IMR-90 (cell line): Measurements from ENCODE around the gene MORC1. TPM values are rescaled to one million over a fixed set of nuclear protein-coding genes. Genes with fewer than 3 reads are reported as not detected.

Experiments used
- ATAC-seq: fragments of 200-7000 bp; cut with Tn5 transposase; 2 replicates; pipeline ENCODE4 v1.9.1; 2020; ENCODE audit warnings: low read depth, mild to moderate bottlenecking, moderate library complexity
- BruUV-seq: library from RNA; stranded (reverse); fragments of 400-500 nt; replicated peaks from 2 replicates; lab custom pipeline; 2021; lab: Mats Ljungman, UMichigan
- CTCF ChIA-PET: fragments of 300-600 bp; formaldehyde crosslinking; extraction: SDS; loops from one replicate; lab custom pipeline; 2021; ENCODE audit warnings: antibody characterized with exemption; lab: Yijun Ruan, JAX
- POLR2A ChIA-PET: fragments of 300-600 bp; sonication (Branson Sonifier 250); formaldehyde crosslinking; loops from one replicate; lab custom pipeline; 2022; ENCODE audit warnings: antibody characterized with exemption; ENCODE audit not compliant: unreplicated experiment; lab: Charles Lee
- DNase-seq: peaks from one replicate; pipeline ENCODE4 v3.0.0; 2013
- H2AFZ ChIP-seq: replicated peaks from 2 replicates; pipeline ENCODE3; 2013; ENCODE audit warnings: low read length, mild to moderate bottlenecking; ENCODE audit not compliant: poor library complexity
- H2AK5ac ChIP-seq: 2 replicates; pipeline ENCODE4 v1.6.1; 2013; ENCODE audit warnings: low read depth, low read length, inconsistent platforms
- H2AK9ac ChIP-seq: replicated peaks from 2 replicates; pipeline ENCODE3; 2013; ENCODE audit warnings: mild to moderate bottlenecking, low read depth, low read length, moderate library complexity; ENCODE audit not compliant: poor library complexity
- H2BK120ac ChIP-seq: 2 replicates; pipeline ENCODE4 v1.6.1; 2013; ENCODE audit warnings: low read depth, low read length, inconsistent platforms
- H2BK15ac ChIP-seq: 3 replicates; pipeline ENCODE4 v1.6.1; 2013; ENCODE audit warnings: low read depth, low read length, inconsistent platforms
- H2BK20ac ChIP-seq: 2 replicates; pipeline ENCODE4 v1.6.1; 2013; ENCODE audit warnings: low read depth, mild to moderate bottlenecking, inconsistent platforms, low read length, moderate library complexity
- H2BK5ac ChIP-seq: 2 replicates; pipeline ENCODE4 v1.6.1; 2013; ENCODE audit warnings: mild to moderate bottlenecking, low read depth, low read length, inconsistent platforms; ENCODE audit not compliant: poor library complexity, severe bottlenecking
- H3K14ac ChIP-seq: replicated peaks from 2 replicates; pipeline ENCODE4 v1.6.1; 2013; ENCODE audit warnings: low read depth, low read length, inconsistent platforms
- H3K18ac ChIP-seq: 2 replicates; pipeline ENCODE4 v1.6.1; 2013; ENCODE audit warnings: low read depth, low read length, control low read depth
- H3K23ac ChIP-seq: 2 replicates; pipeline ENCODE4 v1.6.1; 2013; ENCODE audit warnings: low read depth, low read length, inconsistent platforms
- H3K27ac ChIP-seq: 2 replicates; pipeline ENCODE4 v1.5.1; 2013; ENCODE audit warnings: mild to moderate bottlenecking, control low read depth, low read length; ENCODE audit not compliant: insufficient read depth
- H3K27me3 ChIP-seq: 2 replicates; pipeline ENCODE4 v1.6.1; 2013; ENCODE audit warnings: low read length; ENCODE audit not compliant: control insufficient read depth, insufficient read depth
- H3K36me3 ChIP-seq: 2 replicates; pipeline ENCODE4 v1.6.1; 2013; ENCODE audit warnings: low read length, mixed read lengths; ENCODE audit not compliant: control insufficient read depth, insufficient read depth
- H3K4ac ChIP-seq: 2 replicates; pipeline ENCODE4 v1.6.1; 2013; ENCODE audit warnings: low read depth, low read length, inconsistent platforms
- H3K4me1 ChIP-seq: 2 replicates; pipeline ENCODE4 v1.6.1; 2013; ENCODE audit warnings: low read length, mixed read lengths; ENCODE audit not compliant: control insufficient read depth, insufficient read depth
- H3K4me2 ChIP-seq: 2 replicates; pipeline ENCODE4 v1.6.1; 2013; ENCODE audit warnings: low read depth, mild to moderate bottlenecking, control low read depth, low read length, moderate library complexity
- H3K4me3 ChIP-seq: 2 replicates; pipeline ENCODE4 v1.5.1; 2013; ENCODE audit warnings: low read depth, mild to moderate bottlenecking, control low read depth, low read length, moderate library complexity; ENCODE audit not compliant: insufficient read depth
- H3K56ac ChIP-seq: 2 replicates; pipeline ENCODE4 v1.6.1; 2013; ENCODE audit warnings: low read length, inconsistent platforms; ENCODE audit not compliant: insufficient read depth; ENCODE audit errors: extremely low read depth
- H3K79me1 ChIP-seq, 2 experiments: 2 replicates each; pipeline ENCODE4 v1.6.1; 2013; ENCODE audit warnings: low read length in 2 of 2, inconsistent platforms in 1 of 2, low read depth in 1 of 2
- H3K9ac ChIP-seq: 2 replicates; pipeline ENCODE4 v1.6.1; 2013; ENCODE audit warnings: low read depth, low read length, control low read depth
- H3K9me1 ChIP-seq: 2 replicates; pipeline ENCODE4 v1.6.1; 2013; ENCODE audit warnings: low read length, inconsistent platforms; ENCODE audit not compliant: insufficient read depth
- H3K9me3 ChIP-seq: 2 replicates; pipeline ENCODE4 v1.6.1; 2013; ENCODE audit warnings: low read length; ENCODE audit not compliant: control insufficient read depth, insufficient read depth
- H4K20me1 ChIP-seq: 2 replicates; pipeline ENCODE4 v1.6.1; 2013; ENCODE audit warnings: low read length, inconsistent platforms; ENCODE audit not compliant: insufficient read depth
- H4K5ac ChIP-seq: 2 replicates; pipeline ENCODE4 v1.6.1; 2013; ENCODE audit warnings: mild to moderate bottlenecking, low read depth, low read length, control low read depth
- H4K8ac ChIP-seq, 2 experiments: 2 replicates each; pipeline ENCODE4 v1.6.1; 2013; ENCODE audit warnings: low read depth in 2 of 2, low read length in 2 of 2, control low read depth in 1 of 2, inconsistent platforms in 1 of 2
- H4K91ac ChIP-seq: 2 replicates; pipeline ENCODE4 v1.6.1; 2013; ENCODE audit warnings: low read depth, low read length, inconsistent platforms; ENCODE audit not compliant: insufficient read depth
- BHLHE40 ChIP-seq: fragments of 150-350 bp; IDR thresholded peaks from 2 replicates; pipeline ENCODE4 v1.6.1; 2016; ENCODE audit warnings: mild to moderate bottlenecking, low read depth, low read length
- CEBPB ChIP-seq: IDR thresholded peaks from 2 replicates; pipeline ENCODE4 v1.6.1; 2012; ENCODE audit warnings: low read depth, low read length, improper control_type of control experiment
- CHD1 ChIP-seq: IDR thresholded peaks from 2 replicates; pipeline ENCODE4 v1.6.1; 2012; ENCODE audit warnings: low read depth, low read length, improper control_type of control experiment
- FOS ChIP-seq: fragments of 150-350 bp; IDR thresholded peaks from 2 replicates; pipeline ENCODE4 v1.6.1; 2016; ENCODE audit warnings: low read depth, low read length
- MAFK ChIP-seq: IDR thresholded peaks from 2 replicates; pipeline ENCODE4 v1.6.1; 2012; ENCODE audit warnings: low read depth, low read length, improper control_type of control experiment
- MAZ ChIP-seq: IDR thresholded peaks from 2 replicates; pipeline ENCODE4 v1.6.1; 2012; ENCODE audit warnings: low read depth, mild to moderate bottlenecking, low read length, improper control_type of control experiment, moderate library complexity, borderline replicate concordance
- NFE2L2 ChIP-seq: fragments of 150-350 bp; IDR thresholded peaks from 2 replicates; pipeline ENCODE4 v1.6.1; 2016; ENCODE audit warnings: low read depth, mild to moderate bottlenecking, low read length
- POLR2A ChIP-seq: IDR thresholded peaks from 2 replicates; pipeline ENCODE4 v1.6.1; 2012; ENCODE audit warnings: mild to moderate bottlenecking, low read depth, low read length
- RAD21 ChIP-seq: IDR thresholded peaks from 2 replicates; pipeline ENCODE4 v1.6.1; 2012; ENCODE audit warnings: low read length, improper control_type of control experiment
- RFX5 ChIP-seq: IDR thresholded peaks from 2 replicates; pipeline ENCODE4 v1.8.0; 2012; ENCODE audit warnings: low read depth, mild to moderate bottlenecking, low read length, moderate library complexity
- SMC3 ChIP-seq: fragments of 150-350 bp; IDR thresholded peaks from 2 replicates; pipeline ENCODE4 v1.6.1; 2016; ENCODE audit warnings: low read depth, mild to moderate bottlenecking, antibody characterized with exemption, low read length, moderate library complexity
- WGBS, 2 experiments: methylation state at CpG; one replicate each; pipeline versions ENCODE4 v1.1.5 to v1.1.7; 2013; ENCODE audit warnings: missing lambda C conversion rate in 2 of 2; ENCODE audit not compliant: insufficient read length in 1 of 2; ENCODE audit errors: extremely low coverage in 2 of 2; 5-methylcytosine and 5-hydroxymethylcytosine counted together
- dilution Hi-C: fragments of 300-500 bp; cut with HindIII; formaldehyde crosslinking; loops from one replicate; pipeline ENCODE4 v1.14.3; 2018; ENCODE audit warnings: low sequenced_read_pairs; ENCODE audit not compliant: unreplicated experiment
- in situ Hi-C: fragments of 300-500 bp; cut with MboI; formaldehyde crosslinking; loops from 3 replicates; pipeline ENCODE4 v1.14.3; 2019; ENCODE audit warnings: low sequenced_read_pairs, inconsistent platforms, mixed read lengths
- intact Hi-C: fragments of 100-400 bp; cut with micrococcal nuclease; formaldehyde crosslinking; loops from 2 replicates; pipeline ENCODE4 v1.10.0; 2022
- polyA plus RNA-seq, 3 experiments: library from polyadenylated mRNA; depleted of rRNA; stranded (reverse); fragments of >200 nt; gene quantifications; 2 replicates each; pipeline ENCODE4 v1.2.3, GENCODE V29; 2012; ENCODE audit warnings: low replicate concordance in 1 of 3
- total RNA-seq: library from RNA; depleted of rRNA; stranded (reverse); fragments of >200 nt; gene quantifications from 2 replicates; pipeline ENCODE4 v1.2.3, GENCODE V29; 2012
- TF ChIP-seq, protein P1 (sequence below): fragments of 150-350 bp; IDR thresholded peaks from 2 replicates; pipeline ENCODE4 v1.6.1; 2016; ENCODE audit warnings: low read depth, mild to moderate bottlenecking, low read length, moderate library complexity, borderline replicate concordance
- TF ChIP-seq, protein P2 (sequence below): conservative IDR thresholded peaks from 2 replicates; pipeline ENCODE4 v1.5.1; 2012; ENCODE audit warnings: mild to moderate bottlenecking, low read depth, low read length, improper control_type of control experiment
- TF ChIP-seq, protein P3 (sequence below): fragments of 150-350 bp; IDR thresholded peaks from 2 replicates; pipeline ENCODE4 v1.6.1; 2017; ENCODE audit warnings: mild to moderate bottlenecking, antibody characterized with exemption, low read length, low read depth

MORC1 gene
- total and polyA plus RNA-seq, 2 of the 4 experiments (the other 2 are of a cell fraction) = not detected

DNA sequence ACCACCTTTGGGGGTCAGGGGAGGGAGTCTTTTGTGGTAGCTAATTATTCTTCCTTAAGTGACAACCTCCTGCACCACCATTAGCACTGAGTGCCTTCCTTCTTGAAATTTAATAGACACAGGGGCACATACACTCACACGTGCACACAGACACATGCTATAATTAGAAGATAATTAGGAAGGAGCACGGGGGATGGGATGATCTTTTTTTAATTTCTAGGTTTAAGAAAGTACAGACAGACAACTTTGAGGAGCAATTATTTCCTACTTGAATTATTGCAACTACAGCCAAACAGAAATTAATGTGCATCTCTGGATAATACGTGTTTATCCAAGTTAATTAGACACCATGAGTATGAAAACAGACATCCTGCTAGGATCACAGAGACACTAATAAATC lies 119.5 kb downstream of the MORC1 start:
- no peaks in the 10 kb centered on the region for H3K9me1 ChIP-seq
- H3K9ac ChIP-seq = no peak overlapping the region
- no peaks in the 10 kb centered on the region for H3K4me1 ChIP-seq
- no peak overlapping the region for H3K23ac ChIP-seq
- no peak overlapping the region for H4K5ac ChIP-seq
- no peak overlapping the region for H3K14ac ChIP-seq
- H3K27ac ChIP-seq = no peak overlapping the region
- ChIA-PET POLR2A (no interaction called here), CTCF (no interaction called here)
- no peak overlapping the region for H4K91ac ChIP-seq
- no peaks in the 10 kb centered on the region for H3K9me3 ChIP-seq
- intact Hi-C loops (no loop called here), in situ Hi-C loops (no loop called here), dilution Hi-C loops (no loop called here)
- no peak overlapping the region for H3K56ac ChIP-seq
- no peaks in the 10 kb centered on the region for H3K79me1 ChIP-seq
- ATAC-seq (no peak), DNase-seq (no peak)
- no peaks in the 10 kb centered on the region for H3K36me3 ChIP-seq
- H2AK5ac ChIP-seq = no peak overlapping the region
- no peak overlapping the region for H3K4ac ChIP-seq
- no peak overlapping the region for H3K18ac ChIP-seq
- no peak overlapping the region for H2BK5ac ChIP-seq
- H3K27me3 ChIP-seq = no peaks in the 10 kb centered on the region
- no peak for TF ChIP-seq BHLHE40
- no peak for TF ChIP-seq FOS
- TF ChIP-seq, protein P1, sequence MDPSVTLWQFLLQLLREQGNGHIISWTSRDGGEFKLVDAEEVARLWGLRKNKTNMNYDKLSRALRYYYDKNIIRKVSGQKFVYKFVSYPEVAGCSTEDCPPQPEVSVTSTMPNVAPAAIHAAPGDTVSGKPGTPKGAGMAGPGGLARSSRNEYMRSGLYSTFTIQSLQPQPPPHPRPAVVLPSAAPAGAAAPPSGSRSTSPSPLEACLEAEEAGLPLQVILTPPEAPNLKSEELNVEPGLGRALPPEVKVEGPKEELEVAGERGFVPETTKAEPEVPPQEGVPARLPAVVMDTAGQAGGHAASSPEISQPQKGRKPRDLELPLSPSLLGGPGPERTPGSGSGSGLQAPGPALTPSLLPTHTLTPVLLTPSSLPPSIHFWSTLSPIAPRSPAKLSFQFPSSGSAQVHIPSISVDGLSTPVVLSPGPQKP = no peak
- TF ChIP-seq POLR2A = no peak
- TF ChIP-seq RAD21 = no peak
- TF ChIP-seq RFX5 = no peak
- no peak for TF ChIP-seq NFE2L2
- no peak for TF ChIP-seq MAFK
- no peak for TF ChIP-seq MAZ
- TF ChIP-seq, protein P2, sequence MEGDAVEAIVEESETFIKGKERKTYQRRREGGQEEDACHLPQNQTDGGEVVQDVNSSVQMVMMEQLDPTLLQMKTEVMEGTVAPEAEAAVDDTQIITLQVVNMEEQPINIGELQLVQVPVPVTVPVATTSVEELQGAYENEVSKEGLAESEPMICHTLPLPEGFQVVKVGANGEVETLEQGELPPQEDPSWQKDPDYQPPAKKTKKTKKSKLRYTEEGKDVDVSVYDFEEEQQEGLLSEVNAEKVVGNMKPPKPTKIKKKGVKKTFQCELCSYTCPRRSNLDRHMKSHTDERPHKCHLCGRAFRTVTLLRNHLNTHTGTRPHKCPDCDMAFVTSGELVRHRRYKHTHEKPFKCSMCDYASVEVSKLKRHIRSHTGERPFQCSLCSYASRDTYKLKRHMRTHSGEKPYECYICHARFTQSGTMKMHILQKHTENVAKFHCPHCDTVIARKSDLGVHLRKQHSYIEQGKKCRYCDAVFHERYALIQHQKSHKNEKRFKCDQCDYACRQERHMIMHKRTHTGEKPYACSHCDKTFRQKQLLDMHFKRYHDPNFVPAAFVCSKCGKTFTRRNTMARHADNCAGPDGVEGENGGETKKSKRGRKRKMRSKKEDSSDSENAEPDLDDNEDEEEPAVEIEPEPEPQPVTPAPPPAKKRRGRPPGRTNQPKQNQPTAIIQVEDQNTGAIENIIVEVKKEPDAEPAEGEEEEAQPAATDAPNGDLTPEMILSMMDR = no peak
- TF ChIP-seq SMC3 = no peak
- TF ChIP-seq CHD1 = no peak
- TF ChIP-seq, protein P3, sequence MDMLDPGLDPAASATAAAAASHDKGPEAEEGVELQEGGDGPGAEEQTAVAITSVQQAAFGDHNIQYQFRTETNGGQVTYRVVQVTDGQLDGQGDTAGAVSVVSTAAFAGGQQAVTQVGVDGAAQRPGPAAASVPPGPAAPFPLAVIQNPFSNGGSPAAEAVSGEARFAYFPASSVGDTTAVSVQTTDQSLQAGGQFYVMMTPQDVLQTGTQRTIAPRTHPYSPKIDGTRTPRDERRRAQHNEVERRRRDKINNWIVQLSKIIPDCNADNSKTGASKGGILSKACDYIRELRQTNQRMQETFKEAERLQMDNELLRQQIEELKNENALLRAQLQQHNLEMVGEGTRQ = no peak
- TF ChIP-seq CEBPB = no peak
- H3K4me2 ChIP-seq = no peak overlapping the region
- H3K4me3 ChIP-seq = no peak overlapping the region
- BruUV-seq = no TSS peak
- H2BK15ac ChIP-seq = no peak overlapping the region
- no peak overlapping the region for H4K8ac ChIP-seq
- no peaks in the 10 kb centered on the region for H4K20me1 ChIP-seq
- H2BK20ac ChIP-seq = no peak overlapping the region
- no CpG with 5 or more reads among the region's 3 CpGs for WGBS, 2 experiments
- no peak overlapping the region for H2AFZ ChIP-seq
- no peak overlapping the region for H2BK120ac ChIP-seq
- H2AK9ac ChIP-seq = no peak overlapping the region
